Skin epidermis (tissue), 12 donors: Measurements from ENCODE around the gene PAXIP1.

ENCODE experiments used
- H3K27ac ChIP-seq, 21 experiments: fragments of 200-600 bp; sonication (generic) in 11 of 21; one replicate each; pipeline ENCODE4 v1.5.0; 2020; ENCODE audit warnings: mild to moderate bottlenecking in 3 of 21, inconsistent platforms in 2 of 21, moderate library complexity in 2 of 21
- H3K4me3 ChIP-seq, 7 experiments: fragments of 200-600 bp; sonication (generic) in 2 of 7; one replicate each; pipeline ENCODE4 v1.5.0; 2020; ENCODE audit warnings: inconsistent platforms in 2 of 7, mild to moderate bottlenecking in 2 of 7, moderate library complexity in 1 of 7

PAXIP1 gene

GRCh38 chr7:154898973-154899855 is 103.7 kb downstream of the PAXIP1 start:
- H3K4me3 ChIP-seq = no peak overlapping the region
- H3K27ac ChIP-seq = no peak overlapping the region

GRCh38 chr7:154896076-154896475 is 106.8 kb downstream of the PAXIP1 start:
- Histone ChIP-seq H3K4me3 (no peak overlapping the region), H3K27ac (no peak overlapping the region)
